GM21390 (cell line): Measurements from ENCODE around the gene MMADHC.

Experiments
- ATAC-seq: cut with Tn5 transposase; IDR thresholded peaks from one replicate; pipeline ENCODE4 v1.9.1; 2021; ENCODE audit not compliant: unreplicated experiment

Gene MMADHC

DNA sequence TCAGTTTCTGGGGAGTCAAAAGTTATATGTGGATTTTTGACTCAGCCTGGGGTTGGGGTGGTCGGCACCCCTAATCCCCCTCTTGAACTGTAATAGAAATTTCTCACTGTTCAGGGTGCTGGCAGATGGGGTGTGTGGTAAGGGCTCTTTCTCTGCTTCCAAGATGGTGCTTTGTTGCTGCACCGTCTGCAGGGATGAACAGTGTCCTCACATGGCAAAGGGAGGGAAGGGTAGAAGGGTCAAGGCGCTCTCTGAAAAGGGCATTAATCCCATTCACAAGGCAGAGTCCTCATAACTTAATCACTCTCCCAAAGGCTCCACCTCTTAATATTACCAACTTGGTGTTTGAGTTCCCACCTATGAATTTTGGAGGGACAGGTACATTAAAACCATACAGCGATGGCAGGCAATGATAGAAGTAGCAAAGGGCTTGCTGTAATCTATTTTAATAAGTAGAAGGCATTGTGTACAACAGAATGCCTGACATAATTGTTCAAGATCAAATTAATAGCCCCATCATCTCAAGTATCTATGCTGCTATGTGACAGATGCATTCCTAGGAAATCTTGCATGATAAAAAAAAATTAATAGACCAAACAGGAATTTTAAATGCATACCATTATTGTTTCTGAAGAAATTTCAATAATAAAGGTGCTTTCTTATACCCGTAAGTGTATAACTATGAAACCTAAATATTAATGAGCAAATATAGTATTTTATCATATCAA lies 28.1 kb downstream of the MMADHC start:
- no peak for ATAC-seq

DNA sequence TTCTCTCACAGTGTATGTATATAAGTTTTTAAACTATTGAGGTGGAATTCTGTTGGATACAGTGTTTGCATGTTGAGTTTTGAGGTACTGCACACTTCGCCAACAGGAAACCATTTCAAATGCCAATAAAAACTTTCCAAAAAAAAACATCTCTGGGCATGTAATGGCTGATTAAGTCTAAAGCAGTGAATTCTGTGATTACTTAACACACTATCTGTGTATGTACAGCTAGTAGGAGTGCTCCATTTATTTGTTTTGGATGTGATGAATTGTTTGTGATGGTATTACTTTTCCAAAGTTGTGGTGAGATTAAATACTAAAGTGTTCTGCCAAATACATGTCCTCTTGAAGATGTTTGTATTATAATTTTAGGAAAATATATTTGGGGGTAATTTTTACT lies 31.1 kb downstream of the MMADHC start:
- ATAC-seq = no peak

DNA sequence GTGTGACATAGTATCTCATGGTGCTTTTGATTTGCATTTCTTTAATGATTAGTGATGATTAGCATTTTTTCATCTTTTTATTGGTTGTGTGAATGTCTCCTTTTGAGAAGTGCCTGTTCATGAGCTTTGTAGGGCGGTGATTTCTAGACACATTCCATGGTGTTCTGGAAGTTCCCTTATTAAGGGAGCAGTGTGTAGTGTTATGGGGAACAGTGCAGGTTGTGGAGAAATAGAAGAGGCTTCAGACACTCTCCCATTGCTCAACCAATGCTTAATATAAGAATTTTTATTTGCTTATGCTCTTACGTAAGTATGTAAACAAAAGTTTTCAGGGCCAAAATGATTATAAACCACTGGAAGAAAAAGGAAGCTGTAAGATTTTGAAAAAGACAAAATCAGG lies 34.7 kb downstream of the MMADHC start:
- no peak for ATAC-seq

- ATAC-seq = no peak
Observed at GRCh38 chr2:149552226-149552625, 35.3 kb downstream of the MMADHC start.

GRCh38 chr2:149544692-149545091 lies 42.9 kb downstream of the MMADHC start:
- ATAC-seq = no peak

- ATAC-seq = no peak
Observed at GRCh38 chr2:149543845-149544244, 43.7 kb downstream of the MMADHC start.

DNA sequence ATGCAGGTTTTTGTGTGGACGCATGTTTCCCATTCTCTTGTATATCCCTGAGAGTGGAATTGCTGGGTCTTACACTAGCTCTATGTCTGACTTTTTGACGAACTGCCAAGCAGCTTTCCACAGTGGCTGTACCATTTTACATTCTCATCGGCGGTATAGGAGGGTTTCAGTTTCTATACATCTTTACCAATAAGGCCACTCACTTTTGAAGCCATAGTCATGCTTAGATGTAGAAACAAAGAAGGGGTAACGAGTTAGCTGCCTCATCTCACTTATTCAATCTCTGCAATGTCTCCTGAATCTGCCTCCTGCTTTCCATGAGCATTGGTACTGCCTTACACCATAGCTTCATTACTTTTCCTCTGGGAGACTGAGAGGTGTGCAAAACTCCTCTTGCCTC lies 47.4 kb downstream of the MMADHC start:
- no peak for ATAC-seq

GRCh38 chr2:149538138-149538833 lies 49.3 kb downstream of the MMADHC start:
- ATAC-seq = no peak

- no peak for ATAC-seq
Observed at GRCh38 chr2:149537092-149537726, 50.4 kb downstream of the MMADHC start.

DNA sequence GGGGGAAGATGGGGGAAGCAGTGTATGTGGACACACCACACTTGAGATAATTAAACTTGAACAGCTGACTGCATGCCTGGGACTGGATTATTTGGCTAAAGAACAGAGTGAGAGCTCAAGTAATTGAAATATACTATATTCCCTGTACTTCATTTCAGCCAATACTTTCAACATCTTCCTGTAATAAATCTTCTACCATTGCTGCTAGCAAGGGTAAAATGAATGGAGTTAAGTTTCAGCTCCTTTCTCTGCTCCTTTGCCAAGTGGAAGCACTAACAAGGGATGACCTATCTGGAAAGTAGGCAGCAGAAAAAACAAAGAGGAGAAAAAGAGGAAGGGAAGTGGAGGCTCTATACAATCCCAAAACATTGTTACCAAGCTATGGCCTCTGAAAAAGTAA lies 50.9 kb downstream of the MMADHC start:
- ATAC-seq = no peak

DNA sequence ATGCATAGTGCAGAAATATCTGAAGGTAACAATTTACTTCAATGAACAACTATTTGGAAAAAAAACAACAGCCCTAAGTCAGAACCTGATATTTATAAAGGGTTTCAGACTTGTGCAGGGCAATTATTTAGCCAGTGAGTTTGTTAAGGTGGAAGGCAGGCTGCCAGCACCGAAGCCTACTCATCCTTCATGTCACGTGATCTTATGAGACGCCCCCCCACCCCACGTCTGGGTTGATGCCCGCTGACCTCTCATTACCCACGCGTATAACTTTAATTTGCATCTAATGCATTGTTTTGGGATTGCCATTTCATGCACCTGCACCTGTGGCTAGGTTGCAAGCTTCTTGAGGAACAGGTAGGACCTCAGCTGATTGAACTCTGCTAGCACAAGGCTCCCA lies 52.9 kb downstream of the MMADHC start:
- ATAC-seq = no peak

DNA sequence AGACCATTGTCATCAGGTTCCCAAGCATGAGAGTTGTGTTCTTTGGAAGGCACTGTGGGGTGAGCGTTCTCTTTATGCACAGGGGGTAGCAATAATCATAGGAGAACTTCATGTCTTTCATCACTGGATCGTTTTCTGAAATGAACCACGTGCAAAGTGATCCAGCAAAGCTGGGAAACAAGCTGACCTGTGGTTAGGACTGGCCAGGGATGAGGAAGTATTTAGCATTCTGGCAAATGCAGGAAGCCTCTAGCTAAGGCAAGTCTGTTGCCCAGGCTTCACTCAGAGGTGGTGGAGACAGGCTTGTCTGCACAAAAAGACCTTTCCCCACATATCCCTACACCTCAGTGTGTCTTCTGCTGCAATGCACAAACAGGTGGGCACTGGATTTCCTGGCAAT lies 58.6 kb downstream of the MMADHC start:
- ATAC-seq = no peak

GRCh38 chr2:149527998-149528755 lies 59.4 kb downstream of the MMADHC start:
- no peak for ATAC-seq

DNA sequence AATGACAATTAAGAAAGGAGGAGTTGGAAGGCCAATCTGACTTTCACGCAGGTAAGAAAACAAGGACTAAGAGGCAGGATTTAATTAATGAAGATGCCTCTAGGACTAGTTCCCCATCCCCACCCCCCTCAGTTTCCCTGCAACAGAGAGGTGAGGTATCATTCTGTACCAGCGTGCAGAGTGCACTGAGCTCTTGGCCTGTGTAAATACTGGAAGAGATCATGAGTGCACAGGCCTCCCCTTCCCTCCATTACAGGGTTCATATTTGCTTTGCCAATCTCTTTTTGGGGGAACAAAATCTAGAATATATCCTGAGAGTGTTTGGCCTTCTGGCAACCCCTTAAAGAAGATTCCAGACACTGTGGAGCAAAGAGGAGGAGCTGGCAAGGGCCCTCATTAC lies 60.9 kb downstream of the MMADHC start:
- ATAC-seq = no peak

DNA sequence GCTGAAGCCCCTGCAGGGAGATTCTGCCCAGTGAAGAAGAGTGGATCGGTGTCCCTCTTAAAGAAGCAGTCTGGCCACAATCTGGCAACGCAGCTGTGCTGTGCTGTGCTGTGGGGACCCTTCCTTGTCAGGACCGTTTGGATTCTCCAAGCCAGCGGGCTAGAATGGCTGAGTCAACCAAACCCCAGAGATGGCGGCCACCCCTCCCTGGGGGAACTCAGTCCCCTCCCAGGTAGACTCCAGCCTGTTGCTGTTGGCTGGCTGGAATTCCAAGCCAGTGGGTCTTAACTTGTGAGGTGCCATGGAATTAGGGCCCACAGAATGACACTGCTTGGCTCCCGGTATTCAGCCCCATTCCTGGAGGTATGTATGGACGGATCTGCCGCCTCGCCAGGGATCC lies 62.3 kb downstream of the MMADHC start:
- no peak for ATAC-seq
